ENCODE measurements around the gene HOXA2. TPM values are rescaled to one million over a fixed set of nuclear protein-coding genes. Genes with fewer than 3 reads are reported as not detected.

The HOXA2 gene
- total and polyA plus RNA-seq, 4 donors = 0.05 to 0.13 (median 0.08) TPM

DNA sequence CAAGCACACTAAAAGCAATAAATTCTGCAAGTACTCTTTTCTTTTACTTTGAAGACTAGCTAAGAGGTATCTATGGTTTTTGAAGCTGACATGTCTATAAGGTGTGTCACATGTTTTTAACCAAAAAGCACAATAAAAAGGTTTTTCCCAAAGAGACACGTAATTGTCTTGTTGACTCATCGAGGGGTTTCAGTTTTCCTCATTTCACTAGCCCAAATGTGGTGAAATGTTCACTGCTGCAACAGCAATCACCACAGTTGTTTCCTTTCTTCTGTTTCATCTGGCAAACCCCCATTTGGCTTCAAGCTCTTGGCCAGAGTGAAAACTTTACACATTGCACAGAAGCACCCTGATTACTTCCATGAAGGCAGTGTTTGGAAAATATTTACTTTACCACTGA is 31.9 kb upstream of the HOXA2 start:
- DNase-seq (ENCODE audit: low spot score) = no peak
- Histone ChIP-seq H3K4me1 (ENCODE audit: control insufficient read depth in 4 of 4, insufficient read depth in 4 of 4, low read length in 3 of 4) (peaks cover 0 to 10% (median 1%) of the 10 kb centered on the region in 4 donors), H3K4me3 (ENCODE audit: low read depth in 1 of 3, low read length in 3 of 3) (no peak overlapping the region), H3K27ac (ENCODE audit: low read depth in 1 of 2, low read length in 2 of 2) (no peak overlapping the region), H3K27me3 (ENCODE audit: control insufficient read depth in 4 of 4, insufficient read depth in 4 of 4, low read length in 3 of 4) (peaks cover 2 to 20% (median 12%) of the 10 kb centered on the region in 4 donors), H3K9me3 (ENCODE audit: control insufficient read depth in 4 of 4, low read length in 3 of 4) (peaks cover 0 to 2% (median 0%) of the 10 kb centered on the region in 4 donors), H3K9ac (ENCODE audit: low read depth in 1 of 2, low read length in 2 of 2) (no peak overlapping the region), H3K36me3 (ENCODE audit: control insufficient read depth in 4 of 4, insufficient read depth in 3 of 4, low read depth in 1 of 4, low read length in 3 of 4) (no peaks in the 10 kb centered on the region)
- TF ChIP-seq, protein P1, sequence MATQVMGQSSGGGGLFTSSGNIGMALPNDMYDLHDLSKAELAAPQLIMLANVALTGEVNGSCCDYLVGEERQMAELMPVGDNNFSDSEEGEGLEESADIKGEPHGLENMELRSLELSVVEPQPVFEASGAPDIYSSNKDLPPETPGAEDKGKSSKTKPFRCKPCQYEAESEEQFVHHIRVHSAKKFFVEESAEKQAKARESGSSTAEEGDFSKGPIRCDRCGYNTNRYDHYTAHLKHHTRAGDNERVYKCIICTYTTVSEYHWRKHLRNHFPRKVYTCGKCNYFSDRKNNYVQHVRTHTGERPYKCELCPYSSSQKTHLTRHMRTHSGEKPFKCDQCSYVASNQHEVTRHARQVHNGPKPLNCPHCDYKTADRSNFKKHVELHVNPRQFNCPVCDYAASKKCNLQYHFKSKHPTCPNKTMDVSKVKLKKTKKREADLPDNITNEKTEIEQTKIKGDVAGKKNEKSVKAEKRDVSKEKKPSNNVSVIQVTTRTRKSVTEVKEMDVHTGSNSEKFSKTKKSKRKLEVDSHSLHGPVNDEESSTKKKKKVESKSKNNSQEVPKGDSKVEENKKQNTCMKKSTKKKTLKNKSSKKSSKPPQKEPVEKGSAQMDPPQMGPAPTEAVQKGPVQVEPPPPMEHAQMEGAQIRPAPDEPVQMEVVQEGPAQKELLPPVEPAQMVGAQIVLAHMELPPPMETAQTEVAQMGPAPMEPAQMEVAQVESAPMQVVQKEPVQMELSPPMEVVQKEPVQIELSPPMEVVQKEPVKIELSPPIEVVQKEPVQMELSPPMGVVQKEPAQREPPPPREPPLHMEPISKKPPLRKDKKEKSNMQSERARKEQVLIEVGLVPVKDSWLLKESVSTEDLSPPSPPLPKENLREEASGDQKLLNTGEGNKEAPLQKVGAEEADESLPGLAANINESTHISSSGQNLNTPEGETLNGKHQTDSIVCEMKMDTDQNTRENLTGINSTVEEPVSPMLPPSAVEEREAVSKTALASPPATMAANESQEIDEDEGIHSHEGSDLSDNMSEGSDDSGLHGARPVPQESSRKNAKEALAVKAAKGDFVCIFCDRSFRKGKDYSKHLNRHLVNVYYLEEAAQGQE (IDR thresholded peaks at IDR 0.05) = no peak
- TF ChIP-seq GABPA (IDR thresholded peaks at IDR 0.05 in 1 of 2, conservative IDR thresholded peaks at IDR 0.05 in 1 of 2) = no peak
- TF ChIP-seq, protein P2, sequence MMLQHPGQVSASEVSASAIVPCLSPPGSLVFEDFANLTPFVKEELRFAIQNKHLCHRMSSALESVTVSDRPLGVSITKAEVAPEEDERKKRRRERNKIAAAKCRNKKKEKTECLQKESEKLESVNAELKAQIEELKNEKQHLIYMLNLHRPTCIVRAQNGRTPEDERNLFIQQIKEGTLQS (IDR thresholded peaks at IDR 0.05) = no peak
- TF ChIP-seq, protein P3, sequence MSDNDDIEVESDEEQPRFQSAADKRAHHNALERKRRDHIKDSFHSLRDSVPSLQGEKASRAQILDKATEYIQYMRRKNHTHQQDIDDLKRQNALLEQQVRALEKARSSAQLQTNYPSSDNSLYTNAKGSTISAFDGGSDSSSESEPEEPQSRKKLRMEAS (IDR thresholded peaks at IDR 0.05) = no peak
- no peak for TF ChIP-seq EGR1 (IDR thresholded peaks at IDR 0.05; ENCODE audit: low read depth in 2 of 2)
- no peak for TF ChIP-seq HNF4A (conservative IDR thresholded peaks at IDR 0.05)
- no peak for TF ChIP-seq TAF1 (conservative IDR thresholded peaks at IDR 0.05)
- TF ChIP-seq YY1 (IDR thresholded peaks at IDR 0.05) = no peak
- no peak for TF ChIP-seq RAD21 (IDR thresholded peaks at IDR 0.05)
- no peak for TF ChIP-seq SP1 (IDR thresholded peaks at IDR 0.05)
- no peak for TF ChIP-seq CTCF (IDR thresholded peaks at IDR 0.05; ENCODE audit: low read depth, low read length, missing input control)
- TF ChIP-seq ZBTB33 (IDR thresholded peaks at IDR 0.05) = no peak
- TF ChIP-seq NR2F2 (IDR thresholded peaks at IDR 0.05) = no peak
- 20% methylated on average over 2 of the region's 2 CpGs for WGBS
